ENCODE measurements around the gene FAR2.

DNA sequence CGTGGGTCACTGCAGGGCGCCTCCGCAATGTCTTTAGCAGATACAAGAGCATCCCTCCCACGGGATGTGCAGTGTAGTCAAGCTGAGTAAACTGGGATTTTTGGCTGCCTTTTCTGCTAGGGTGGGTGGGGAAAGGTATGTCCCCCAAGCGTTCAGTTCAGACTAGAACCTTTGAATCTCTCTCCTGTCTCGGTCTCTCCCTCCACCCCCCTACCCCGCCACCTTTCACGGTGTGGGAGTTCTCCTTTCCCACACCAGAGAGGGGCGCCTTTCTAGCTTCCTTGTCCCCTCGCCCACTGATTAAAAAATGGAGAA lies 525 bp upstream of the FAR2 start:
- TF ChIP-seq RBAK (tag by site-specific recombination; IDR thresholded peaks at IDR 0.05) = no peak
- TF ChIP-seq YY1 (tag by site-specific recombination; IDR thresholded peaks at IDR 0.05) = no peak
- no peak for TF ChIP-seq ZNF311 (tag by site-specific recombination; IDR thresholded peaks at IDR 0.05; ENCODE audit: borderline replicate concordance)
- TF ChIP-seq, protein P1, sequence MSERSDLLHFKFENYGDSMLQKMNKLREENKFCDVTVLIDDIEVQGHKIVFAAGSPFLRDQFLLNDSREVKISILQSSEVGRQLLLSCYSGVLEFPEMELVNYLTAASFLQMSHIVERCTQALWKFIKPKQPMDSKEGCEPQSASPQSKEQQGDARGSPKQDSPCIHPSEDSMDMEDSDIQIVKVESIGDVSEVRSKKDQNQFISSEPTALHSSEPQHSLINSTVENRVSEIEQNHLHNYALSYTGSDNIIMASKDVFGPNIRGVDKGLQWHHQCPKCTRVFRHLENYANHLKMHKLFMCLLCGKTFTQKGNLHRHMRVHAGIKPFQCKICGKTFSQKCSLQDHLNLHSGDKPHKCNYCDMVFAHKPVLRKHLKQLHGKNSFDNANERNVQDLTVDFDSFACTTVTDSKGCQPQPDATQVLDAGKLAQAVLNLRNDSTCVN (tag by site-specific recombination; optimal IDR thresholded peaks at IDR 0.05) = no peak
- TF ChIP-seq ZNF776 (tag by site-specific recombination; IDR thresholded peaks at IDR 0.05; ENCODE audit: borderline replicate concordance) = no peak
- TF ChIP-seq, protein P2, sequence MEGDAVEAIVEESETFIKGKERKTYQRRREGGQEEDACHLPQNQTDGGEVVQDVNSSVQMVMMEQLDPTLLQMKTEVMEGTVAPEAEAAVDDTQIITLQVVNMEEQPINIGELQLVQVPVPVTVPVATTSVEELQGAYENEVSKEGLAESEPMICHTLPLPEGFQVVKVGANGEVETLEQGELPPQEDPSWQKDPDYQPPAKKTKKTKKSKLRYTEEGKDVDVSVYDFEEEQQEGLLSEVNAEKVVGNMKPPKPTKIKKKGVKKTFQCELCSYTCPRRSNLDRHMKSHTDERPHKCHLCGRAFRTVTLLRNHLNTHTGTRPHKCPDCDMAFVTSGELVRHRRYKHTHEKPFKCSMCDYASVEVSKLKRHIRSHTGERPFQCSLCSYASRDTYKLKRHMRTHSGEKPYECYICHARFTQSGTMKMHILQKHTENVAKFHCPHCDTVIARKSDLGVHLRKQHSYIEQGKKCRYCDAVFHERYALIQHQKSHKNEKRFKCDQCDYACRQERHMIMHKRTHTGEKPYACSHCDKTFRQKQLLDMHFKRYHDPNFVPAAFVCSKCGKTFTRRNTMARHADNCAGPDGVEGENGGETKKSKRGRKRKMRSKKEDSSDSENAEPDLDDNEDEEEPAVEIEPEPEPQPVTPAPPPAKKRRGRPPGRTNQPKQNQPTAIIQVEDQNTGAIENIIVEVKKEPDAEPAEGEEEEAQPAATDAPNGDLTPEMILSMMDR (tag by site-specific recombination; IDR thresholded peaks at IDR 0.05) = no peak
- TF ChIP-seq ZBTB20 (tag by site-specific recombination; IDR thresholded peaks at IDR 0.05) = no peak
- TF ChIP-seq HOXA7 (CRISPR knock-in tag; IDR thresholded peaks at IDR 0.05; ENCODE audit: borderline replicate concordance) = no peak
- no peak for TF ChIP-seq ZNF121 (tag by site-specific recombination; IDR thresholded peaks at IDR 0.05)
- TF ChIP-seq, protein P3, sequence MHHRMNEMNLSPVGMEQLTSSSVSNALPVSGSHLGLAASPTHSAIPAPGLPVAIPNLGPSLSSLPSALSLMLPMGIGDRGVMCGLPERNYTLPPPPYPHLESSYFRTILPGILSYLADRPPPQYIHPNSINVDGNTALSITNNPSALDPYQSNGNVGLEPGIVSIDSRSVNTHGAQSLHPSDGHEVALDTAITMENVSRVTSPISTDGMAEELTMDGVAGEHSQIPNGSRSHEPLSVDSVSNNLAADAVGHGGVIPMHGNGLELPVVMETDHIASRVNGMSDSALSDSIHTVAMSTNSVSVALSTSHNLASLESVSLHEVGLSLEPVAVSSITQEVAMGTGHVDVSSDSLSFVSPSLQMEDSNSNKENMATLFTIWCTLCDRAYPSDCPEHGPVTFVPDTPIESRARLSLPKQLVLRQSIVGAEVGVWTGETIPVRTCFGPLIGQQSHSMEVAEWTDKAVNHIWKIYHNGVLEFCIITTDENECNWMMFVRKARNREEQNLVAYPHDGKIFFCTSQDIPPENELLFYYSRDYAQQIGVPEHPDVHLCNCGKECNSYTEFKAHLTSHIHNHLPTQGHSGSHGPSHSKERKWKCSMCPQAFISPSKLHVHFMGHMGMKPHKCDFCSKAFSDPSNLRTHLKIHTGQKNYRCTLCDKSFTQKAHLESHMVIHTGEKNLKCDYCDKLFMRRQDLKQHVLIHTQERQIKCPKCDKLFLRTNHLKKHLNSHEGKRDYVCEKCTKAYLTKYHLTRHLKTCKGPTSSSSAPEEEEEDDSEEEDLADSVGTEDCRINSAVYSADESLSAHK (tag by site-specific recombination; IDR thresholded peaks at IDR 0.05) = no peak
- no peak for TF ChIP-seq ZNF660 (tag by site-specific recombination; IDR thresholded peaks at IDR 0.05)
